ENCODE results near the gene COG5. TPM values are rescaled to one million over a fixed set of nuclear protein-coding genes. Genes with fewer than 3 reads are reported as not detected.
A peak's percentile ranks its signal among the peaks of the same experiment; 100 is the strongest.
"Not testable (repeated sequence)": the region's sequence is repeated elsewhere in the genome, so short reads cannot be mapped to it uniquely, and the experiment has no call there.

Gene COG5
- total RNA-seq, 1 experiment from 2014 or later, result 20.2 TPM

- Histone ChIP-seq H2BK15ac (ENCODE audit: low read depth, low read length) (no peak overlapping the region), H4K20me1 (ENCODE audit: control insufficient read depth, insufficient read depth, insufficient read length) (no peaks in the 10 kb centered on the region), H4K8ac (replicated peaks; ENCODE audit: insufficient read length, low read depth, low read length) (no peak overlapping the region), H3K9me3 (ENCODE audit: control insufficient read depth, low read depth, low read length) (no peaks in the 10 kb centered on the region), H3K4me1 (ENCODE audit: insufficient read depth, low read length) (no peaks in the 10 kb centered on the region; the same call in 1 of the 2 replicates), H3K56ac (ENCODE audit: insufficient read length, low read depth, low read length) (no peak overlapping the region), H3K79me1 (ENCODE audit: insufficient read depth, low read depth, low read length, poor library complexity, severe bottlenecking) (no peaks in the 10 kb centered on the region), H4K91ac (ENCODE audit: insufficient read length, low read depth, low read length) (no peak overlapping the region), H3K27ac (ENCODE audit: insufficient read length, low read depth, low read length) (no peak overlapping the region), H3K27me3 (ENCODE audit: insufficient read depth, low read length) (no peaks in the 10 kb centered on the region), H3K23ac (ENCODE audit: insufficient read length, low read depth, low read length) (no peak overlapping the region), H3K79me2 (ENCODE audit: insufficient read depth, low read length) (no peaks in the 10 kb centered on the region), H2AFZ (ENCODE audit: low read length) (no peak overlapping the region), H3K14ac (ENCODE audit: insufficient read depth, low read length) (no peak overlapping the region), H2BK5ac (ENCODE audit: insufficient read length, low read length) (no peak overlapping the region), H3K4ac (ENCODE audit: low read depth, low read length) (no peak overlapping the region), H2BK12ac (ENCODE audit: insufficient read length, low read depth, low read length) (no peak overlapping the region), H3K4me2 (ENCODE audit: insufficient read depth, insufficient read length, low read length) (no peak overlapping the region), H2BK20ac (ENCODE audit: low read depth, low read length, poor library complexity, severe bottlenecking) (no peak overlapping the region), H3K9ac (ENCODE audit: extremely low read depth, insufficient read length, low read length) (no peak overlapping the region), H3K23me2 (ENCODE audit: insufficient read length, low read depth, low read length, poor library complexity, severe bottlenecking) (no peaks in the 10 kb centered on the region), H2AK5ac (ENCODE audit: insufficient read length, low read length) (no peak overlapping the region), H2BK120ac (ENCODE audit: low read depth, low read length, poor library complexity, severe bottlenecking) (no peak overlapping the region), H4K5ac (ENCODE audit: insufficient read length, low read depth, low read length) (no peak overlapping the region), H3T11ph (ENCODE audit: low read length) (no peak overlapping the region), H3K18ac (ENCODE audit: insufficient read length, low read depth, low read length) (no peak overlapping the region)
- Mint-ChIP-seq H3K27ac (peak overlapping the region in 1 of 3 experiments; percentile 17; a peak in 1 of 7 replicates), H3K27me3 (ENCODE audit: low read depth) (no peaks in the 10 kb centered on the region), H3K36me3 (ENCODE audit: insufficient read depth in 1 of 3, low read depth in 3 of 3) (peaks cover 22 to 39% (median 25%) of the 10 kb centered on the region in 3 experiments), H3K4me1 (peaks cover 0 to 14% of the 10 kb centered on the region in 2 experiments; a peak in 2 of 4 replicates), H3K4me3 (no peak overlapping the region), H3K9me3 (peaks cover 13 to 21% of the 10 kb centered on the region in 2 experiments; a peak in 4 of 5 replicates)
- TF ChIP-seq CTCF (conservative IDR thresholded peaks at IDR 0.05), result no peak
- no CpG with 5 or more reads among the region's 5 CpGs for WGBS (ENCODE audit: extremely low coverage, insufficient read length, low lambda C conversion rate)
- no peak for DNase-seq
These were observed 315.0 kb downstream of the COG5 start for GRCh38 chr7:107248551-107249316.

- H4K5ac ChIP-seq (ENCODE audit: insufficient read length, low read depth, low read length); H3K27ac ChIP-seq (ENCODE audit: insufficient read length, low read depth, low read length); H3K9ac ChIP-seq (ENCODE audit: extremely low read depth, insufficient read length, low read length); H4K8ac ChIP-seq (replicated peaks; ENCODE audit: insufficient read length, low read depth, low read length); H2BK12ac ChIP-seq (ENCODE audit: insufficient read length, low read depth, low read length); H3K79me2 ChIP-seq (ENCODE audit: insufficient read depth, low read length); H2AFZ ChIP-seq (ENCODE audit: low read length); H3K27me3 ChIP-seq (ENCODE audit: insufficient read depth, low read length); H3K4me2 ChIP-seq (ENCODE audit: insufficient read depth, insufficient read length, low read length); H3K9me3 ChIP-seq (ENCODE audit: control insufficient read depth, low read depth, low read length); H3K27ac Mint-ChIP-seq; H3K79me1 ChIP-seq (ENCODE audit: insufficient read depth, low read depth, low read length, poor library complexity, severe bottlenecking); H3K14ac ChIP-seq (ENCODE audit: insufficient read depth, low read length); H3K4me1 ChIP-seq (ENCODE audit: insufficient read depth, low read length); H2BK15ac ChIP-seq (ENCODE audit: low read depth, low read length); H3T11ph ChIP-seq (ENCODE audit: low read length); H2BK20ac ChIP-seq (ENCODE audit: low read depth, low read length, poor library complexity, severe bottlenecking); H3K18ac ChIP-seq (ENCODE audit: insufficient read length, low read depth, low read length); H3K27me3 Mint-ChIP-seq (ENCODE audit: low read depth); H3K23me2 ChIP-seq (ENCODE audit: insufficient read length, low read depth, low read length, poor library complexity, severe bottlenecking); H3K4me3 Mint-ChIP-seq; H3K4ac ChIP-seq (ENCODE audit: low read depth, low read length); H4K20me1 ChIP-seq (ENCODE audit: control insufficient read depth, insufficient read depth, insufficient read length); H3K23ac ChIP-seq (ENCODE audit: insufficient read length, low read depth, low read length); H2BK120ac ChIP-seq (ENCODE audit: low read depth, low read length, poor library complexity, severe bottlenecking); H4K91ac ChIP-seq (ENCODE audit: insufficient read length, low read depth, low read length); H2BK5ac ChIP-seq (ENCODE audit: insufficient read length, low read length); DNase-seq; H2AK5ac ChIP-seq (ENCODE audit: insufficient read length, low read length); H3K56ac ChIP-seq (ENCODE audit: insufficient read length, low read depth, low read length): not testable (repeated sequence)
- Mint-ChIP-seq H3K36me3 (ENCODE audit: insufficient read depth in 1 of 3, low read depth in 3 of 3) (peaks cover 28 to 43% (median 32%) of the 10 kb centered on the region in 3 experiments), H3K4me1 (peaks cover 0 to 17% of the 10 kb centered on the region in 2 experiments; a peak in 2 of 4 replicates), H3K9me3 (peaks cover 16 to 23% of the 10 kb centered on the region in 2 experiments; a peak in 4 of 5 replicates)
- no CpG with 5 or more reads among the region's 3 CpGs for WGBS (ENCODE audit: extremely low coverage, insufficient read length, low lambda C conversion rate)
These were observed 316.9 kb downstream of the COG5 start for GRCh38 chr7:107246836-107247235.

Measured in H9 (cell line).